ENCODE measurements around the gene LRP2.

Gene LRP2

GRCh38 chr2:169258045-169258601, 104.2 kb downstream of the LRP2 start:
- no peak overlapping the region for H3K27ac ChIP-seq
- TF ChIP-seq ZFX (IDR thresholded peaks at IDR 0.05; ENCODE audit: borderline replicate concordance): no peak
- TF ChIP-seq, protein P1, sequence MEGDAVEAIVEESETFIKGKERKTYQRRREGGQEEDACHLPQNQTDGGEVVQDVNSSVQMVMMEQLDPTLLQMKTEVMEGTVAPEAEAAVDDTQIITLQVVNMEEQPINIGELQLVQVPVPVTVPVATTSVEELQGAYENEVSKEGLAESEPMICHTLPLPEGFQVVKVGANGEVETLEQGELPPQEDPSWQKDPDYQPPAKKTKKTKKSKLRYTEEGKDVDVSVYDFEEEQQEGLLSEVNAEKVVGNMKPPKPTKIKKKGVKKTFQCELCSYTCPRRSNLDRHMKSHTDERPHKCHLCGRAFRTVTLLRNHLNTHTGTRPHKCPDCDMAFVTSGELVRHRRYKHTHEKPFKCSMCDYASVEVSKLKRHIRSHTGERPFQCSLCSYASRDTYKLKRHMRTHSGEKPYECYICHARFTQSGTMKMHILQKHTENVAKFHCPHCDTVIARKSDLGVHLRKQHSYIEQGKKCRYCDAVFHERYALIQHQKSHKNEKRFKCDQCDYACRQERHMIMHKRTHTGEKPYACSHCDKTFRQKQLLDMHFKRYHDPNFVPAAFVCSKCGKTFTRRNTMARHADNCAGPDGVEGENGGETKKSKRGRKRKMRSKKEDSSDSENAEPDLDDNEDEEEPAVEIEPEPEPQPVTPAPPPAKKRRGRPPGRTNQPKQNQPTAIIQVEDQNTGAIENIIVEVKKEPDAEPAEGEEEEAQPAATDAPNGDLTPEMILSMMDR (IDR thresholded peaks at IDR 0.05): no peak

DNA sequence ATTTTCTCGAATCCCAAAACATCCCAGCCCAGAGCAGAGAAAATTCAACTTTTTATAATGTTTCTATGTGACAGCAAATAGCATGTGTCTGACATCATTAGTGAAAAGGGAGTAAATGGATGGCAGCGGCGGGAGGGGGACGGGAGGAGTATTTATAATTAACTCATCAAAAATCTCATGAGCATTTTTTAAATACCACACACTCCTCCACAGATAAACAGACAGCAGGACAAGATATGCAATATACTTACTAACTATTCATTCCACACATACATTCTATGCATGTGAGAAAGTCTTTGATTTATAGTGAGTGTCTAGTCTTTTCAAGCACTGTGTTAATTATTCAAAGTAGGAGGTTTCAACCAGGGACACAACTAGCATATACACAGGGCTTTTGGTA, 107.6 kb downstream of the LRP2 start:
- H3K27ac ChIP-seq: no peak overlapping the region
- TF ChIP-seq, protein P1 (IDR thresholded peaks at IDR 0.05): no peak
- no peak for TF ChIP-seq ZFX (IDR thresholded peaks at IDR 0.05; ENCODE audit: borderline replicate concordance)

DNA sequence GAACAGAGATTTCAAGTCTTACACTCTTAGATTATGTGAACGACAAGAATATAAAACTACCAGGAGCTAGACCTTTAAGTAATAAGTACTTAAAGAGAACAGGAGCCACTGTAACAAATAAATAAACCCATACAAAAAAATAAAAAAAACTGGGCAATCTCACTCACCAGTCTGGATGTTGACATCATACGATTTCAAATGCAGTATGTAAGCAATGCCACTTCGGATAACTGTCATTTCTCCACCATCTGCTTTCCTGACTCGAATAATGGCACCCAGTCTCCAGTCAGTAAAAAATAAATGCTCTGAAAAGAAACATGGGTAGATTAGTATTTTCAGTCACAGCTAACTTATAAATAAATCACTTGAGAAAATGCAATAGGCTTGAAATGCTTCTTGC, 115.1 kb downstream of the LRP2 start:
- no peak overlapping the region for H3K27ac ChIP-seq
- no peak for TF ChIP-seq ZFX (IDR thresholded peaks at IDR 0.05; ENCODE audit: borderline replicate concordance)
- TF ChIP-seq, protein P1 (IDR thresholded peaks at IDR 0.05): no peak

DNA sequence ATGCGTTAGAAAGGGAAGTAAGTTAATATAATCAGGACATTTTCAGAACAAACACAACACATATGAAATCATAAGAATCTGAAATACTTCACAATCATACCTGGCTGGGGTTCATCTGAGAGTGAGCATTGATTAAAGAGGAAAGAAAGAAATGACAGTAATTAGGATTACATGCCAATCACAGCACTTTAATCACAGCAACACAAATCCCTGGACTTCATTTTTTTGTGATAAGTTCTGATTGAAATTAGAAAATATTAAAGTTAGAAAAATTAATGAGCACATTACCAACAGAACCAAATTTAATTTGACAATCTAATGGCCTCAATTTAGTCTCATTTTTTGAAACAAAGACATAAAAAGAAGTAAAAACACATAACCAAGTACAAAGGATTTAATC, 121.9 kb downstream of the LRP2 start:
- H3K27ac ChIP-seq: no peak overlapping the region

DNA sequence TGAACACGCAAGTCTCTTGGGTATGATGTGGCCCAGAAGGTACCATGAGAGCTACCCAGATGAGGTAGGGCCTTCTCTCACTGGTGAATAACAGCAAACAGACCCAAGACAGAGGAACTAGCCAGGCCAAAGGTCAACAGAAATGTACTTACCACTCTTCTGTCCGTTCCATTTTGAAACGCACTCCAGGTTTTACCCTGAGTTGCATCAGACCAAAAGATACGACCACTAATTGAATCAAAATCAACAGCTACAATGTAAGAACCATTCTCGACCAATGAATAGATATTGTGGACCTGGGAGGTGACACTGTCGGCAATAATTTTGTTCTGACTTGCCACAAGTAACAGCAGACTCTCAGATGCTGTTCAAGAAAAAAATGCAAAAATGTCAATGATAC, 124.4 kb downstream of the LRP2 start:
- TF ChIP-seq, protein P1 (IDR thresholded peaks at IDR 0.05): no peak
- TF ChIP-seq ZFX (IDR thresholded peaks at IDR 0.05; ENCODE audit: borderline replicate concordance): no peak

More for the DNA sequence above, 121.9 kb downstream of the LRP2 start:
- TF ChIP-seq ZFX (IDR thresholded peaks at IDR 0.05; ENCODE audit: borderline replicate concordance): no peak
- TF ChIP-seq, protein P1 (IDR thresholded peaks at IDR 0.05): no peak

DNA sequence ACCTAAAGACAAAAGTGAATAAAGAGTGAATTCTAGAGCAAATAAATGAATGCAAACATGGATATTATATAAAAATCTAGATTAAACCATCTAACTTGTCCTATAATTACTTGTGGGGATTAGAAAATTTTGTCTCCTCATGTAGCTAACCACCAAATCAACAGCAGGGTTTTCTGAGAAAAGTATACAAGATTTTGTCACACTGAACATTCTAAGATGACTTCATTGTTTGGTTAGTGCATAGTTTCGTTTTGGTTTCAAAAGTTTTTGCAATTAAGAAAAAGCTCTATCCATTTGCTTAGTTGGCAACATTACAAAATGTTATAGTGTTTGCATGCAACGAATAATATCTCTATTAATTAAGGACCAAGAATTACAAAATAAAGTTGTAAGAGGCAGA, 125.0 kb downstream of the LRP2 start:
- no peak for TF ChIP-seq ZFX (IDR thresholded peaks at IDR 0.05; ENCODE audit: borderline replicate concordance)
- TF ChIP-seq, protein P1 (IDR thresholded peaks at IDR 0.05): no peak
- no peak overlapping the region for H3K27ac ChIP-seq

More for the DNA sequence above, 124.4 kb downstream of the LRP2 start:
- H3K27ac ChIP-seq: no peak overlapping the region

DNA sequence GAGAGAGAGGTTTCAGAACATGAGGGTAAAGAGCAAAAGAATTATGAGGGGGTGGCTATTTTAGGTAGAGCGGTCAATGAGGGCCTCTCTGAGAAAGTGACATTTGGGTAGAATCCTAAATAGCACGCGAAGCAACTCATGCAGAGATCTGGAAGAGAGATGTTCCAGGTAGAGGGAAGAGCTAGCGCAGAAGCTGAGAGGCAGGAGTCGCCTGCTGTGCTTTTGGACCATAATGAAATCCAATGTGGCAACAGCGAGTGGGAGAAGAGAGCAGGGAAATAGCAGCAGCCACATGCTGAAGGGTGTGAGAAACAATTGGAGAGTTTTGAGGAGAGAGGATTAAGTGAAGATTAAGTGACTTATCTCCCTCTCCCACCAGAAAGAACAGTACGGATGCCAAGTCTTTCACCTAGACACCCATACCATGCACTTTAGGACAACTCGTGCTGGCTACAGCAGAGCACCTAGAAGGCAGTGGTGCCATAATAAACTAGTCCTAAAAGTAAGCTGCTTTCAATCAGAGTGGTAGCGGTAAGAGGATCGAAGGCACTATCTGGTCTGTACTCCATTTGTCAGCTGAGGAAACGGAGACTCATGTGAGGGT, 129.7 kb downstream of the LRP2 start:
- H3K27ac ChIP-seq: no peak overlapping the region
- TF ChIP-seq, protein P1 (IDR thresholded peaks at IDR 0.05): no peak
- no peak for TF ChIP-seq ZFX (IDR thresholded peaks at IDR 0.05; ENCODE audit: borderline replicate concordance)

Measured in 22Rv1 (cell line).